Measurements from ENCODE around the gene PMP22. TPM values are rescaled to one million over a fixed set of nuclear protein-coding genes. Genes with fewer than 3 reads are reported as not detected.

The PMP22 gene
- total and polyA plus RNA-seq, 2 donors (not counting 3 experiments of a cell fraction or from before 2014, with no cell fraction given), result 67.2 to 103 TPM

DNA sequence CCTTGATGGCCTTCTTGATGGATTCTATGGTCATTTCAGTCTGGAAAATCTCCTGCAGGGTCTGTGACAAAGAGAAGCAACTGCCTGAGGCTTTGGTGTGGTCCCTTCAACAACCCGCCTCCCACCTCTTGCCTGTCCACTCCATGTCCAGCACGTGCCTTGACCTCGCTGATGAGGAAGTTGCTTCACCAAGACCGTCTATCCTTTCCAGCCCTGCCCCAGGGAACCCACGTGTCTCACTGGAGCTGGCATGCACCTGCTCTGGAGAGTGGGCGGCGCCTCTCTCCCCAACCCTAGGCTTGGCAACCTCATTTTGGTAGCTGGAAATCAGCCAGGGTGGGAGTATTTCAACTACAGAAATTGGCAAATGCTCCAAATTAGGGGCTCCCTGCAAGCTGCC is 43.6 kb upstream of the PMP22 start:
- TF ChIP-seq CTCF (IDR thresholded peaks at IDR 0.05; ENCODE audit: extremely low read depth in 1 of 2, insufficient read depth in 1 of 2, low read depth in 1 of 2, low read length in 2 of 2) (no peak), MYC (IDR thresholded peaks at IDR 0.05; ENCODE audit: low read depth, low read length) (no peak), JUN (IDR thresholded peaks at IDR 0.05; ENCODE audit: borderline replicate concordance, insufficient read depth, insufficient read length, low read depth) (no peak), FOS (IDR thresholded peaks at IDR 0.05; ENCODE audit: borderline replicate concordance, insufficient read depth, low read length) (no peak), POLR2AphosphoS5 (IDR thresholded peaks at IDR 0.05; ENCODE audit: insufficient read depth, low read depth, low read length) (no peak), GATA2 (IDR thresholded peaks at IDR 0.05; ENCODE audit: insufficient read depth, insufficient read length, low read depth, low read length) (no peak), POLR2A (IDR thresholded peaks at IDR 0.05; ENCODE audit: low read depth, low read length) (no peak), EZH2 (IDR thresholded peaks at IDR 0.05; ENCODE audit: borderline replicate concordance, low read depth, low read length, severe bottlenecking) (no peak)
- TF ChIP-seq, protein P1, sequence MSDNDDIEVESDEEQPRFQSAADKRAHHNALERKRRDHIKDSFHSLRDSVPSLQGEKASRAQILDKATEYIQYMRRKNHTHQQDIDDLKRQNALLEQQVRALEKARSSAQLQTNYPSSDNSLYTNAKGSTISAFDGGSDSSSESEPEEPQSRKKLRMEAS (IDR thresholded peaks at IDR 0.05; ENCODE audit: insufficient read depth, insufficient read length), result no peak
- no peak overlapping the region for H3K4me2 ChIP-seq (ENCODE audit: insufficient read depth, low read length)
- no peaks in the 10 kb centered on the region for H3K9me1 ChIP-seq (replicated peaks; ENCODE audit: control insufficient read depth, extremely low read depth, insufficient read depth, low read length)
- intact Hi-C loops (cut with micrococcal nuclease), result no loop called here
- POLR2A ChIA-PET, result no interaction called here
- H3K27me3 ChIP-seq (ENCODE audit: control insufficient read depth in 2 of 2, insufficient read depth in 2 of 2, low read length in 2 of 2), result no peaks in the 10 kb centered on the region
- no peak overlapping the region for H3K27ac ChIP-seq (ENCODE audit: insufficient read depth, low read depth, low read length)
- no peak overlapping the region for H2AFZ ChIP-seq (ENCODE audit: low read depth, low read length)
- no peaks in the 10 kb centered on the region for H3K79me2 ChIP-seq (ENCODE audit: control insufficient read depth, insufficient read depth, low read length)
- no TSS peak for BruUV-seq (replicated peaks)
- dilution Hi-C loops (cut with MboI; ENCODE audit: extremely low pct_ligation_motif_present, low sequenced_read_pairs), result no loop called here
- H3K36me3 ChIP-seq (ENCODE audit: control insufficient read depth in 2 of 2, extremely low read depth in 1 of 2, insufficient read depth in 2 of 2, low read length in 2 of 2), result no peaks in the 10 kb centered on the region
- H3K9ac ChIP-seq (replicated peaks; ENCODE audit: extremely low read depth, insufficient read depth, low read length), result no peak overlapping the region
- CTCF ChIA-PET, result interaction anchor here (0.9 kb wide), 1 partner anchor 10 kb away, joined by 3 read pairs; no protein-coding TSS in a partner anchor
- DNase-seq (ENCODE audit: low read depth, low spot score) (no peak), FAIRE-seq (no peak)
- no peak overlapping the region for H3K4me3 ChIP-seq (replicated peaks in 1 of 3; ENCODE audit: insufficient read depth in 1 of 3, low read depth in 1 of 3, low read length in 3 of 3)
- no peaks in the 10 kb centered on the region for H3K9me3 ChIP-seq (replicated peaks; ENCODE audit: control insufficient read depth, insufficient read depth, low read length)
- H3K4me1 ChIP-seq (ENCODE audit: control insufficient read depth, extremely low read depth, insufficient read depth, low read length), result no peaks in the 10 kb centered on the region
- H4K20me1 ChIP-seq (replicated peaks; ENCODE audit: control insufficient read depth, extremely low read depth, insufficient read depth, low read length), result no peaks in the 10 kb centered on the region
